Neural crest cell (in vitro differentiated cells): ENCODE data around the gene UGT2B17. TPM values are rescaled to one million over a fixed set of nuclear protein-coding genes. Genes with fewer than 3 reads are reported as not detected.
"Not testable (repeated sequence)": the region's sequence is repeated elsewhere in the genome, so short reads cannot be mapped to it uniquely, and the experiment has no call there.

Source experiments
- DNase-seq: peaks from one replicate; pipeline ENCODE4 v3.0.0; 2021; ENCODE audit warnings: low read depth, mixed read lengths, low spot score
- H3K27ac Mint-ChIP-seq: one replicate; pipeline ENCODE4 v1.8.0; 2021; ENCODE audit warnings: mild to moderate bottlenecking, mixed read lengths; ENCODE audit not compliant: unreplicated experiment
- H3K27me3 Mint-ChIP-seq: 2 replicates; pipeline ENCODE4 v1.8.0; 2021; ENCODE audit warnings: low read depth, mild to moderate bottlenecking, mixed read lengths
- H3K36me3 Mint-ChIP-seq: 2 replicates; pipeline ENCODE4 v1.8.0; 2021; ENCODE audit warnings: low read depth, mild to moderate bottlenecking, mixed read lengths
- H3K4me1 Mint-ChIP-seq: 2 replicates; pipeline ENCODE4 v1.8.0; 2021; ENCODE audit warnings: mixed read lengths
- H3K4me3 Mint-ChIP-seq: one replicate; pipeline ENCODE4 v1.8.0; 2021; ENCODE audit warnings: mild to moderate bottlenecking, mixed read lengths
- H3K9me3 Mint-ChIP-seq: 2 replicates; pipeline ENCODE4 v1.8.0; 2021; ENCODE audit warnings: mixed read lengths
- total RNA-seq: library from RNA; stranded (reverse); gene quantifications from 2 replicates; pipeline ENCODE4 v1.2.1, GENCODE V29; 2021
- TF ChIP-seq, protein P1 (sequence below): fragments of 200-600 bp; sonication (generic); conservative IDR thresholded peaks from 2 replicates; pipeline ENCODE4 v1.5.0; 2021; ENCODE audit warnings: antibody characterized with exemption, mild to moderate bottlenecking

The UGT2B17 gene
- total RNA-seq, 1 donor from 2014 or later, result not detected

GRCh38 chr4:68575081-68575480, 1.0 kb downstream of the UGT2B17 start:
- no peak overlapping the region for H3K27ac Mint-ChIP-seq
- H3K4me3 Mint-ChIP-seq, result no peak overlapping the region
- H3K9me3 Mint-ChIP-seq, result no peaks in the 10 kb centered on the region
- H3K27me3 Mint-ChIP-seq, result no peaks in the 10 kb centered on the region
- no peaks in the 10 kb centered on the region for H3K36me3 Mint-ChIP-seq
- no peak for DNase-seq
- TF ChIP-seq, protein P1, sequence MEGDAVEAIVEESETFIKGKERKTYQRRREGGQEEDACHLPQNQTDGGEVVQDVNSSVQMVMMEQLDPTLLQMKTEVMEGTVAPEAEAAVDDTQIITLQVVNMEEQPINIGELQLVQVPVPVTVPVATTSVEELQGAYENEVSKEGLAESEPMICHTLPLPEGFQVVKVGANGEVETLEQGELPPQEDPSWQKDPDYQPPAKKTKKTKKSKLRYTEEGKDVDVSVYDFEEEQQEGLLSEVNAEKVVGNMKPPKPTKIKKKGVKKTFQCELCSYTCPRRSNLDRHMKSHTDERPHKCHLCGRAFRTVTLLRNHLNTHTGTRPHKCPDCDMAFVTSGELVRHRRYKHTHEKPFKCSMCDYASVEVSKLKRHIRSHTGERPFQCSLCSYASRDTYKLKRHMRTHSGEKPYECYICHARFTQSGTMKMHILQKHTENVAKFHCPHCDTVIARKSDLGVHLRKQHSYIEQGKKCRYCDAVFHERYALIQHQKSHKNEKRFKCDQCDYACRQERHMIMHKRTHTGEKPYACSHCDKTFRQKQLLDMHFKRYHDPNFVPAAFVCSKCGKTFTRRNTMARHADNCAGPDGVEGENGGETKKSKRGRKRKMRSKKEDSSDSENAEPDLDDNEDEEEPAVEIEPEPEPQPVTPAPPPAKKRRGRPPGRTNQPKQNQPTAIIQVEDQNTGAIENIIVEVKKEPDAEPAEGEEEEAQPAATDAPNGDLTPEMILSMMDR, result no peak
- no peaks in the 10 kb centered on the region for H3K4me1 Mint-ChIP-seq

DNA sequence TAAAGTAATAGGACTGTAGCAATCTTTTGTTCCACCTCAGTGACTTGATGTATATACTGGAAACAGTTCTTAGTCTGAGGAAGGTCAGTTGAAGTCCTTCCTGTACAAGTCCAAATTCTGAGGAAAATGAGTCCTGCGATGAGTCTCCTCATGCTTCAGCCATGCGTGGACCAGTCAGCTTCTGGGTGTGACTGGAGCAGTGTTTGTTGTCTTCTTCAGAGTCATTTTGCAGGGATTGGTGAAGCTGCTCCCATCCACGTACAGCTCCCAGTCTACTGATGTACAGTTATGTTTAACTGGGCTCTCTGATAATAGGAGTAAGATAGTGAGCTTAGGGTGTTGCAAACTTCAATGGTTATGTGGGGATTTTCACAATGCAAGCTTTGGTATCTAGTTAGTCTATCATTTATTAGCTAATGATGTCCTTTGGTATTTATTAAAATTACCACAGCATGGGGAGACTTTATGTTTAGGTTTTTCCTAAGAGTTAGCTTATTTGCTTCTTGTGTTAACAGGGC, 3.4 kb downstream of the UGT2B17 start:
- H3K4me3 Mint-ChIP-seq, result no peak overlapping the region
- no peaks in the 10 kb centered on the region for H3K27me3 Mint-ChIP-seq
- no peaks in the 10 kb centered on the region for H3K36me3 Mint-ChIP-seq

DNA sequence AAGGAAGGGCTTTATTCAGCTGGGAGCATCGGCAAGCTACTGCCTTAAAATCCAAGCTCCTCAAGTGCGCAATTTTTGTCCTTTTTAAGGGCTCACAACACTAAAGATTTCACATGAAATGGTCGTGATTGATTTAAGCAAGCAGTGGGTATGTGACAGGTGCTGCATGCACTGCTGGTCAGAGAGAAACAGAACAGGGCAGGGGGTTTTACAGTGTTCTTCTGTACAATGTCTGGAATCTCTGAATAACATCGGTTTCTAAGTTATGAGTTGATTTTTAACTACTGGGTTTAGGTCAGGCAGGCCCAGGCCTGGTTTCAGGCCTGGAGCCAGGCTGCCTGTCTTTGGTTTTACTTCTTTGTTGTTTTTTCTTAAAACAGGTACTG, 6.0 kb downstream of the UGT2B17 start:
- H3K9me3 Mint-ChIP-seq, result no peaks in the 10 kb centered on the region
- H3K27me3 Mint-ChIP-seq, result no peaks in the 10 kb centered on the region
- no peaks in the 10 kb centered on the region for H3K36me3 Mint-ChIP-seq
- DNase-seq, result no peak
- H3K4me1 Mint-ChIP-seq, result no peaks in the 10 kb centered on the region
- H3K27ac Mint-ChIP-seq, result no peak overlapping the region
- TF ChIP-seq, protein P1, result no peak
- no peak overlapping the region for H3K4me3 Mint-ChIP-seq

More for the DNA sequence above, 3.4 kb downstream of the UGT2B17 start:
- Mint-ChIP-seq H3K4me1 (no peaks in the 10 kb centered on the region), H3K27ac (no peak overlapping the region), H3K9me3 (no peaks in the 10 kb centered on the region)
- no peak for DNase-seq
- TF ChIP-seq, protein P1, result no peak

DNA sequence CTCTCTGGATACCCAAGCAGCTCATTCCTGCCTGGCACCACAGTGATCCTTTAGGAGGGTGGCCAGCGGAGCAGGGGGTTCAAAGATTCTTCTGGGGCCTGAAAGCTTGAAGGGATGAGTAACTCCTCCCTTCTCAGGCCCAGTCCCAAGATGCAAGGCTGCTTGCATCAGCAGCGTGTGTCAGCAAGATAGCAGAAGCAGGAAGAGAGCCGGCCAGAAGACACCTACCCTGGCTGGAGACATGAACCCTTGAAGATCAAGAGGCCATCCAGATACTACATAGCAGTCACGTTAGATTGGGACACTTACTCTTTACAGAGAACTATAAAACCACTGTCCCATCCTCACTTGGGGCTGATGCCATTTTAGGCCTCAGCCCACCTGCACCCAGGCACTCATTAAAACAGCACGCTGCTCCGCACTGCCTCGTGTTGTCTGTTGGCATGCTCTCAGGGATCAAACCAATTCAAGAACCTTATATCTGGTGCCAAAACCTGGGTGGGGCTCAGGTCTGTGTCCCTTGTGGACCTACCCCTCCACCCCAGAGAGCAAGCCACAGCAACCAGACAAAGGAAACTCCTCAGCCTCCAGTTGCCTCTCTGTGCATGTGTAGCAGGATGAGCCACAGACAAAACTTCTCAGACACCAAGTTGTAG, 6.5 kb downstream of the UGT2B17 start:
- Mint-ChIP-seq H3K9me3 (no peaks in the 10 kb centered on the region), H3K27me3 (no peaks in the 10 kb centered on the region), H3K4me1 (no peaks in the 10 kb centered on the region), H3K27ac (no peak overlapping the region), H3K4me3 (no peak overlapping the region), H3K36me3 (no peaks in the 10 kb centered on the region)
- DNase-seq, result no peak
- TF ChIP-seq, protein P1, result no peak

GRCh38 chr4:68569036-68569435, 7.1 kb downstream of the UGT2B17 start:
- H3K9me3 Mint-ChIP-seq, H3K4me3 Mint-ChIP-seq, DNase-seq, H3K27ac Mint-ChIP-seq, H3K4me1 Mint-ChIP-seq, H3K27me3 Mint-ChIP-seq, H3K36me3 Mint-ChIP-seq: not testable (repeated sequence)

DNA sequence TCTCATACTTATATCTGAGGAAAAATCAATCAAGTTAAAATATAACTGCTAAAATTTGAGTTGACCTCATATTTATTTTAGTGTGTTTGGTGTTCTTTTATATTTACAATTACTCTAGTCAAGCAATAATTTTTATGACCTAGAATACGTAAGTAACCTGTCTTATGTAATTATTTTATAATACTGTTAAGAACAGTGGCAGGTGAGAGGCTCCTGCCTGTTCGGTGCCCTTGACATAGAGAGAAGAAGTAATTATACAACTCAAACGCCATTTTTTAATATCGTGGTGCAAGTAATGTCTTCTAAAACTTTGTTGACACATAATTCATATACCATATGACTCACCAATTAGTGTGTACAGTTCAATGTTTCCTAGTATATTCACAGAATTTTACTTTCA, 7.6 kb downstream of the UGT2B17 start:
- not testable (repeated sequence) for DNase-seq, H3K4me1 Mint-ChIP-seq, H3K4me3 Mint-ChIP-seq, H3K27me3 Mint-ChIP-seq, H3K27ac Mint-ChIP-seq, H3K9me3 Mint-ChIP-seq, H3K36me3 Mint-ChIP-seq

- H3K36me3 Mint-ChIP-seq, H3K4me3 Mint-ChIP-seq, DNase-seq, H3K4me1 Mint-ChIP-seq, H3K9me3 Mint-ChIP-seq, H3K27ac Mint-ChIP-seq, H3K27me3 Mint-ChIP-seq: not testable (repeated sequence)
Observed at GRCh38 chr4:68566364-68566763, 9.8 kb downstream of the UGT2B17 start.

DNA sequence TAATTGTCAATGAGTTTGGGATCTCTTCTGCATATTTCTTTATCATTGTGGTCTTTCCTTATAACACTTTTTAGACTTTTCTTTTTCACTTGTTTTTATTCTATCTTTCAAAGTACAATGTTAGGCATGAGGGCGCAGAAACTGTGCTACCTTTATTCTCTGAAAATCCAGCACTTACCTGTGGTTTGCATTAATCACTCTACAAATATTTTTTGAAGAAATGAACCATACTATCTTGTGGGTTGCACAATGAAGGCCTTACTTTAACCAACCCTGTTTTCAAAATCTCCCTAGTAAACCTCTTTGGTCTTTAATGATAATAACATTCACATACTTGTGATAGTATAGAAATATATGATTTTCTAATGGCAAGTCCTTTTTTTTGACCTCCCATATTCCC, 11.0 kb downstream of the UGT2B17 start:
- H3K4me3 Mint-ChIP-seq, H3K27me3 Mint-ChIP-seq, H3K9me3 Mint-ChIP-seq, H3K4me1 Mint-ChIP-seq, H3K27ac Mint-ChIP-seq, H3K36me3 Mint-ChIP-seq, DNase-seq: not testable (repeated sequence)

DNA sequence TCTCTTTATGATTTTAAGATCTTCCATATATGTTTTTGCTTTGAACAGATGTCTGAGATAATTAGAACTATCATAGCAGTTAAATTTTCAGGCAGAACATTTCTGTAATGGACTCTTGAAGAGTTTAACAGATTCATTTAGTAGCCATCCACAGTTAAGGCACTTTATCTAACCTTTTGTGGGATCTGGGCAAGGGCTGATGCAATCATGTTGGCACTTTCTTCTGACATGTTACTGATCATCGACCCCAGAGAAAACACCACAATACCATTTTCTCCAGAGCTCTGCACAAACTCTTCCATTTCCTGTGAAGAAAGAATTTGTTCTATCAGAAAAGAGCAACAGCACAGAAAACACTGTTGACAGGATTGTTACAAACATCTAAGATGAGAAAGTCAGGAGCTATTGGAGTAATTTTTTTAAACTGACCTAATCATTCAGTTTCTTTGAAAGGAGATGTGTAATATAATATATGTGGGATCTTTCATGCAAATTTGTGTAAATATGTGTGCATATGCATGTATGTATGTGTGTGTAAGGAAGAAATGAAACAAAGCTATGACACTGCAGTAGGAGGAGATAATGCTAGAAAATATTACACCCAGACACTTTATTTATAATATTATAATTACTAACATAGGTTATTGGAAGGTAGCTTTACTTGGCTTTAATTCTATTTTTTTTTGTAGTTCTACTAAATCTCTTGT, 15.6 kb downstream of the UGT2B17 start:
- H3K4me1 Mint-ChIP-seq, DNase-seq, H3K36me3 Mint-ChIP-seq, H3K4me3 Mint-ChIP-seq, H3K9me3 Mint-ChIP-seq, H3K27me3 Mint-ChIP-seq, H3K27ac Mint-ChIP-seq: not testable (repeated sequence)

DNA sequence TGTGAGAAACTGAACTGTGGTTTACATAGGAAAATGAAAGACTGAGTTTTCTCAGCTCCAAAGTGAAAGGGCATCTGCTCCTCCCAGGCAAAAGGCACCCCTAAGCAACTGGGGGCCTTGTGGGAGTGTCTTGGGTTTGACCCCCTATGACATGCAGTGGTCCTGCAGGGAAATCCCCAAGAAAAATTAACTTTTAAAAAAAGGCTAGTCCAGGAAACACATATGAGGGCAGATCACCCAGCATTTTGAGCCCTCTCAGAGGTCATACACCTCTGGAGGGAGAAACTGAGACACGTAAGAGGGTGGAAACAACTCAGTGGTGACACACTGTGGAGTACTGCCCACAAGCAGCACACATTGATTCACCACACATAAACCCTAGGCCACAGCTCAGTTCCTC, 22.3 kb downstream of the UGT2B17 start:
- not testable (repeated sequence) for H3K9me3 Mint-ChIP-seq, H3K36me3 Mint-ChIP-seq, DNase-seq, H3K4me1 Mint-ChIP-seq, H3K27me3 Mint-ChIP-seq, H3K4me3 Mint-ChIP-seq, H3K27ac Mint-ChIP-seq
